ENCODE measurements around the gene CD63. TPM values are rescaled to one million over a fixed set of nuclear protein-coding genes. Genes with fewer than 3 reads are reported as not detected.

The CD63 gene
- total RNA-seq, 4 donors from 2014 or later, result 727 to 1,052 (median 875) TPM

DNA sequence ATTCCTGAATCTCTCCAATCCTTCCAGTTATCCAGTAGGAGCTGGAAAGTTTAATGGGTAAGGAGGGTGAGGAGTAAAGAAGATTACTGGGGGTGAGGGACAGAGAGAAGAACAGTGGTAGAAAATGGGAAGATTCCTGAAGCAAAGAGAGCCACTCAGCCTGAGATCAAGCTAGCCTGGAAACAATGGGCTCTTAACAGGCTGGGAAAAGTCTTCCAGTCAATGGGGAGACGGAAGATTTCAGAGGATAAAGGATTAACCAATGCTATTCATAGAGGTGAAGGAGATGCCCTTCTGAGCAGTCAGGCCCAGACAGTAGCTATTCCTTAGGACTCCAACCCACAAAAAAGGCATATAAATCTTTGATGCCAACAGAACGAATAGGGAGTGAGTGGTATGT, 28.9 kb upstream of the CD63 start:
- TF ChIP-seq CTCF (IDR thresholded peaks at IDR 0.05; ENCODE audit: low read depth), result no peak

DNA sequence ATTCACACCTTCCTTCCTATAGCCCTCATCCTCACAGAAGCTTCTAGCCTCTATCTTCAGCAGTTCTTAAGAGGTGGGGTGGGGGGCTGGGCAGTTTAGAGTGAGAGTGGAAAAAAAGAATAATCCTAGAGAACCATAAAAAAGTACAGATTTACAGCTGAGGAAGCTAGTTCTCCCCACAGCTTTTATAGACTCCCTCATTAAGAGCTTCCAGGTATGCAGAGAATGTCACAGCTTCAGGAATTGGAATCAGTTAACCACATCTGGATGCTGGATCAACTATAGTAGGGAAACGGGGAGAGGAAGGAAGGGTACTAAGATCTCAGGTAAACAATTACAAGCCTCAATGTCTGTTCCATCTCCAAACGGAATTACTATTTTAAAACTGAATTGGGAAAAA, 26.4 kb upstream of the CD63 start:
- TF ChIP-seq CTCF (IDR thresholded peaks at IDR 0.05; ENCODE audit: low read depth), result no peak

- TF ChIP-seq CTCF (IDR thresholded peaks at IDR 0.05; ENCODE audit: low read depth), result no peak
These were observed 19.6 kb upstream of the CD63 start for GRCh38 chr12:55748230-55748993.

- no peak for TF ChIP-seq CTCF (IDR thresholded peaks at IDR 0.05; ENCODE audit: low read depth)
These were observed 18.1 kb upstream of the CD63 start for GRCh38 chr12:55746913-55747231.

- no peak for TF ChIP-seq CTCF (IDR thresholded peaks at IDR 0.05; ENCODE audit: low read depth)
These were observed 17.5 kb upstream of the CD63 start for GRCh38 chr12:55746174-55746912.

DNA sequence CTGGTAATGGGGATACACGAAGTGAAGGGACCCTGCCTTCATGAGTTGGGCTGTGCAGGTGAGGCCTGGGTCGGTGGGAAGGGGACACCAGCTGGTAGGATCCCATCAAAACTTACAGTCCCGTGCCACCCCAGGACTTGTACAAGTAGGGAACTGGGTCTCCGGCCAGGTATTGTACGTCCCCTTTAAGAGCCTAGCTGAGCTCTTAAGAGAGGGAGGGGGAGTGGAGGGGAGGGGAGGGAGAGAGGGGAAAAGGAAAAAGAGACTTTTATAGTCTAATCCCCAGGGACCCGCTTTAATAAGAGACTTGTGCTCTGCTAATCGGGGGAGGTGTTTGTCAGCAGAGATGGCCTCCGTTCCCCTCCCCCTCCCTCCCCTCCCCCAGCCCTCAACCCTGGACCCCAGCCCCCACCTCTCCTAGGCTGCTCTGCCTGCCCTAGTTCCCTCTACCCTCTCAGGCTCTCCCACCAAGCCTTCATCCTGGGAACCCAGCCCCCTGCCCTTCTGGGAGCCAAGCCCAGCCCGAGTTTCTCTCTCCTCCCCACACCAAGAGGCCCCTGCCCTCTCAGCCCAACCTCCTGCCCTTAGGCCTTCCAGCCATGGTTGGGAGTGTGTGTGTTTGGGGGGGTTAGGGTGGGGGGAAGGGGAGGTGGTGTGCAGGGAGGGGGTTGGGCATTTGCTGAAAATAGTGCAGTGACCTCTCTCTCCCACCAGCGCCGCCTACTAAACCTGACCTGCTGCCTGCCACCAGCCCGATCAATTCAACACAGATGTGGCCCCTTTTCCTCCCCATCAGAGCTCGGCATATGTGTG, 16.8 kb upstream of the CD63 start:
- TF ChIP-seq CTCF (IDR thresholded peaks at IDR 0.05; ENCODE audit: low read depth), result no peak

Data from subcutaneous adipose tissue (tissue), 4 donors.